Right renal pelvis (tissue), 4 donors: Measurements from ENCODE around the gene DENND1A. TPM values are rescaled to one million over a fixed set of nuclear protein-coding genes. Genes with fewer than 3 reads are reported as not detected.
A peak's percentile ranks its signal among the peaks of the same experiment; 100 is the strongest.

ENCODE experiments used
- DNase-seq, 4 donors: peaks; one replicate each; pipeline ENCODE4 v3.0.0-alpha.2; 2013; ENCODE audit warnings: low read depth in 4 of 4, low spot score in 3 of 4, missing footprints in 1 of 4
- polyA plus RNA-seq, 4 donors: library from polyadenylated mRNA; unstranded; fragments of 120-200 nt; gene quantifications; one replicate each; pipeline ENCODE4 v1.2.1, GENCODE V29; 2013; ENCODE audit not compliant: insufficient read length in 4 of 4

The DENND1A gene
- polyA plus RNA-seq, 4 donors: 21.3 to 24.4 (median 23.3) TPM

DNA sequence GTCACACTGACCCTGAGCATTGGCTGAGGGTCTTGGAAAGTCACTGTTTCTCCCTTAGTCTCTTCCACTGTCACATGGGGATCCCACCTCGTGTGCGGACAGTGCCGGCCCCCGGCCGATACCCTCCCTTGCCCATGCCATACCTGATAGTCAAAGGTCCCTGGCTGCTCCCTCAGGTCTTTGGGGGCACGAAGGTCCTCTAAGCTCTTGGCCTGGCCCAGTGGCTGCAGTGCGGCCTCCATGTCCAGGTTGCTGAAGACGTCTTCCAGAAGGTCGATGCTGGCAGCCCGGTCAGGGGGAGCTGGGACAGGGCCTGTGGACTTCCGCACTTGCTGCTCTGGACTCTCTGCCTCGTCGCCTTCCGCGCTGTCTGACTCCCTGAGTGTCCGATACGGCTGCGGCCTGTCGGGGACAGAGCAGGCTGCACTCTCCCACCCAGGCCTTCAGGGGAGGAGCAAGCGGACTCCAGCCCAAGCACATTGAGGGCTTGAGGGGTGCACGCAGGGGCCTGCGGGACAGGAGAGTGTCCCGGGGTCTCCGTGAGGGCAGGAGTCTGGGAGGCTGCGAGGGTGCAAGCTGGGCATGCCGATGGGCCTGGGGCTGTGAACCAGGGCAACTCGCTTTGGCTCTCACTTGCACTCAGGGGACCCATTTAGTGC, 546.3 kb downstream of the DENND1A start:
- DNase-seq: no peak

DNA sequence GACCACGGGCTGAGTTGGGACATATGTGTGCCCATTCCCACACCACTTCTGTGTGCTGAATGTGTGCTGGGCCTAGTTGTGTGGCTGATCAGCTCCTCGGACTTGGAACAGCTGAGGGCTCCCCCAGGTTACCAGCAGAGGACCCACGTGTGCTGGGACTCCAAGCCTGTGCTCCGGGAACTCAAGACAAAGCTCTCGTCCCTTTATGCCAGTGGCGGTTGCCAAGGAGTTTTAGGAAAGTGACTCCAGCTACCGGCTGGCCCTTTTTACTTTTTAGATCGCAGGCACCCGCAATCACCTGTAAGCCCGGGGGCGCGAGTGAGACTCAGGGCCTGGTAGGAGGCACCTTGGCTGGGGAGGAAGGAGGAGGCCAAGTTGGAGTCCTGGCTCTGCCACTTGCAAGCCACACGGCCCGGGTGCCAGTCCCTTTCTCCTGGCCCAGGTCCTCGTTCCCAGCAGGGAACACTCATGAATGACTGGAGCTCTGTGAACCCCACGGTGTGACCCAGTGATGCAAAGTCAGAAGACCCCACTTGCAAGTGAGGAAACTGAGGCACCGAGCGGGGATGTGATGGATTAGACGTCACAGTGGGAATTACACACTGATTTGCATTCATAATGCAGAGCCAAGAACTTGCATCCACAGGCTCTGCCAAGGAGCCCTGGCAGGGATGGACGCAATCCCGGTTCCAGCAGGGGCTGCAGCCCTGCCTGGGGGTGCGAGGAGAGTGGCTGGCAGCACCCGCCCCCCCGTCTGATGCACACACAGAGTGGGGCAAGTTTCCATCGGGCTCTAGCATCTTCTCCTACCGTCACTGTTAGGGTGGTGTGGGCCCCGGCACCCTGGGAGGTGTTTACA, 547.0 kb downstream of the DENND1A start:
- no peak for DNase-seq

DNA sequence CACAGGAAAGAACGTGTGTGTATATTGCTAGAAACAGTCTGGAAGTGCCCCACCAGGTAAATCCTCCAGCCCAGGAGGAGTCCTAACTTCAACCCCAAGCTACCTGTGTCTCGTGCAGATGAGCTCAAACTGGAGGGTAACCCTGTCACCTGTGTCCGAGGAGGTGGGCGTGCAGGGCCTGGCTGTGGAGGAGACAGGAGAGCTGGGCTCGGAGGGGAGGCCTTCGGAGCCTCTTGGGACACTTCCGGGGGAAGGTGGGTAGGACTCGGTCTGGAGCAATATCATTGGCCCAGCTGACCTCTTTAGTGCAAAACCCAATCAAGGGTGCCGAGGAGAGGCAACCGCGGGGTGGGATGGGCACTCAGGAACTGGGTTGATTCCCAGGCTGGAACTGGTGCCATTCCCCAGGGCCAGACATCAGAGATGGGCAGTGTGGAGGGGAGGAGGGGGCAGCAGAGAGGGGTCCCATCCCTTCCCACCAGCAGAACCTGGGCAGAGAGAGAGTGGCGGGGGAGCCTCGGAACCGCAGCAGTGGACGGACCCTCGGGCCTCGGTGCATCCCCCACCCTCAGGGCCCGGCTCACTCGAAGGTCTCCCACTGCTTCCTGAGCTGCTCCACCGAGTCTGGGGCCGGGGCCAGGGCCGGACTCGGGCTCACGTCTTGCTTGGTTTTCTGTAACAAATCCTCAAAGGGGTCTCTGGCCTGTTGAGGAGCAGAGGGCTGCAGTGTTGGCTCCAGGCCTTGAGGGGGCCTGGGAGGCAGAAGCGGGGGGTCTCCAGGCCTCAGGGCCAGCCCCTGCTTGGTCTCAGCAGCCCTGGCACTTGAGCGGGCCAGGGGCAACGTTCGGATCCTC, 548.8 kb downstream of the DENND1A start:
- no peak for DNase-seq

DNA sequence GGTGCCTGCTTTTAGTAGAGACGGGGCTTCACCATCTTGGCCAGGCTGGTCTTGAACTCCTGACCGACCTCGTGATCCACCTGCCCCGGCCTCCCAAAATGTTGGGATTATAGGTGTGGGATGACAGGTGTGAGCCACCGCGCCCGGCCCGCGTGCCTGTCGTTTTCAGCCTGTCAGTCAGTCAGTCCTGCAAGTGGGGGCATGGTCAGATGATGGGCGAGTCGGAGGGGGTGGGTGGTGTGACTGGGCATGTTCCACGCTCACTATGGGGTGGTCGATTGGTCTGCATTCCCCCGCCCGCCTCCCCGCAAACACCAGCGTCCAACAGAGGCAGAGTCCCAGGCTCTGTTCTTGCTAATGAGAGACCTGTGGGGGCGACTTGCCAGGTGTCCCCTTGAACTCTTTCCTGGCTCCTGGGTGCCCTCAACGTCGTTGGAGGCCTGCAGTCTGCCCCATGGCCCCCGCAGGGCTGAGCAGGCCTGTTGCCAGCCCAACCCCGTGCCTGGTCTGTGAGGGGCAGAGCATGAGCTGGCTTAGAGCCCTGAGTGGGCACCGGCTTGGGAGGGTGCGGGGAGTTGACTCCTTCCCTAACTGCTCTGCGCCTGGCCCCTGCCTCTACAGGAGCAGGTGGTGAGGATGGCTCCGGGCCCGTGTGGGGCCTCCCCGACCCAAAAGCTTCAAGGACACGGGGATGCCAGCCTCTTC, 550.8 kb downstream of the DENND1A start:
- no peak for DNase-seq

DNA sequence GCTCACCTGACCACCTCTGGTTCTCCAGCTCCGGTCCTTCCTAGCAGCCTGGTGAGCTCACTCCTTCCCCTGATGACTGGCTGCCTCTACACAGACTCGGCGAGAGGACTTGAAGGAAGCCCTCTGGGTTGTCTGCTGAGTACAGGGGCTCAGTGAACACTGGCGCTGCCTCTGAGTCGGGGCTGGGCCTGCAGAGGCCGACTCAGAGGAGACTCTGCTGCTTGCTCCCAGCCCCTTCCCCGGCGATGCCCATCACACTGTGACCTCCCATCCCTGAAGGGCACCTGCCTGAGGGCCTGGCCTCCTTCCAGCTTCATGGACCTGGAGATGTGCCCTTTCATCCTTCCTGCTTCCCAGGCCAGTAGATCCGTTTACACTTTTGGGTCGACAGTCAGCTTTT, 551.9 kb downstream of the DENND1A start:
- no peak for DNase-seq

DNA sequence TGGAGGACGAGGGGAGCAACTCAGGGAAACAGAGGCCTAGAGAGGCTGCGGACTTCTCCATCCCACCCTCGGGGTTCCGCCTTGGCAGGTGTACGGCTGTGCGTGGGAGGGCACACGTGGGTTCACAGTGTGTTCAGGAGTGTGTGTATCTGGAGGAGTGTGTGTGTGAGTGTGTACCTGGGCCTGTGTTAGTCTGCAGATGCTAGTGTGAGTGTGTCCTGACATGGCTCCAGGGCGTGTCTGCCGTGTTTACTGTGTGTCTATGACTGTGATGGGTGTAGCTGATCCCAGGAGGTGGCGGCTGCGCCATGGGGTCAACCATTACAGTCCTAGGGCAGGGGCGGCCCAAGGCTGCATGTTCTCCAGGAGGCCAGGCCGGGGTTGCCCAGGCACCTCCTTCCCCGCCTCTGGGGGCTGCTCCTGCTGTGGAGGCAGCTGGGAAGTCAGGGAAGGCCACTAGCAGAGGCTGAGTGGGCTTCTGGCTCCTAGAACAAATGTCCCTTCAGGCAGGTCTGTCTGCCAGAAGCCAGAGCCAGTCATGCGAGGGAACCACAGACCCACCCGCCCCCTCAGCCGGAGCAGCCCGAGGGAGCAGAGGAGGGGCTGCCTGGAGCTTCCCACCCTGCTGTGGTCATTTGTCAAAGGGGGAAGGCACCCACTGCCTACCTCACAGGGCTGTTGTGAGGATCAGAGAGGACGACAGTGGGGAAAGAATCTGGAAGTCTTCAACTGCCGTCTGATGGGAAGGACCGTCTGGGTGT, 552.5 kb downstream of the DENND1A start:
- no peak for DNase-seq

DNA sequence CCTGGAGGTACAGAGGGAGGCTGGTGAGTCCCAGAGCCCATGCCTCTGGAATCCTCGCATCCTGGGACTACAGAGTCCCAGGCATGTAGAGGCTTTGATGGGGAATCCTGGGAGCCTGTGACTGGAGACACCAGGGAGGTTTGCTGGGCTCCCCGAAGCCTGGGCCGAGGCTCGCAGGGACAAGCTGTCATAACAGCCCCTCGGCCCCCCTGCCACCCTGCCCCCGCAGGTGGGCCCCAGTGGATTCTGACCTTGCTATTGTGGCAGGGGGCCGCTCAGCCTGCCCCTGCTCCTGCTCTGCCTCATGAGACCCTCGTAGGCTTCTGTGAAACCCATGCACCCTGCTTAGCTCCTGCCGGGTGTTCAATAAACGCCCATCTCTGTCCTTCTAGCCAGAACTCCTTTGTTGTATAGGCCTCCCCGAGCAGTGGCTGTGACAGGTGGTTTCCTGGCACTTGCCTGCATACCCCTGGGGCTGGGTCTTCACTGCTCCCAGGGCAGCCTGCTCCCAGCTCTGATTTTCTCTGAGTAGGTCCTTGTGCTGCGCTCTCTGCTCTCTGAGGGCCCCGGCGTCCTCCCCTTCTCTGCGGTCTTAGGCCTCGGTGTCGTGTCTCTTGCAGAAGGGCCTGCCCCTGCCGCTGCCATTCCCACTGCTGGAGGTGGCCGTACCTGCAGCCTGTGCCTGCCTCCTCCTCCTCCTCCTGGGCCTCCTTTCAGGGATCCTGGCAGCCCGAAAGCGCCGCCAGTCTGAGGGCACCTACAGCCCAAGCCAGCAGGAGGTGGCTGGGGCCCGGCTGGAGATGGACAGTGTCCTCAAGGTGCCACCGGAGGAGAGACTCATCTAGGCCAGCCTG, 553.5 kb downstream of the DENND1A start:
- DNase-seq: no peak

DNA sequence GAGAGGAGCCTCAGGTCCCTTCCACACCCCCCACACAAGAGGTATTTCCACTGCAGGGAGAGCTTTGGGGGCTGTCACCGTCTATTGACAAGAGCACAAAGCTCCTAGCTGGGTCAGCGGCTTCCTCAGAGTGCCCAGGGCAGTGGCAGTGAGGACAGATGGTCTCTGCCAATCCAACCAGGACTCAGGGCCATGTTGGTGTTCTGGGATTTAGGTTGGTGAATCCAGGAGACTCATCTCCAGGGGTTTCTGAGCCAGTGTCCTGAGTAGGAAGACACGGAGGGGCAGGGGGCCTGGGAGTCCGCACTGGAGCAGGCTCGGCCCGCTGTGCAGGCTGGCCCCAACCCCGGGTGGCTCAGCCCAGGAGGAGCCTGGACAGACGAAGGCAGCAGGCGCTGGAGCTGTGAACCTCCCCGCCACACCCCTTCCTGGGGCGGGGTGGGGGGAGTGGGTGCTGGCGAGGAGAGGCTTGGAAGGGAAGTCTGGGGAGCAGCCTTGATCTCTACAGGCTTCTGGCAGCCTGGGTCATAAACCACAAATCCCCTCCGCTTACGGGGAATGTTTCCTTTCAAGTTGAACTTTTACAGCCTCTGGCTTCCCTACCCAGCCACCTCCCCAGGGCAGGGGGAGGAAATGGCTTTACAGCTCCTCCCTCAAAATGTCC, 554.3 kb downstream of the DENND1A start:
- DNase-seq: peak in 1 of 4 donors; percentile 56

DNA sequence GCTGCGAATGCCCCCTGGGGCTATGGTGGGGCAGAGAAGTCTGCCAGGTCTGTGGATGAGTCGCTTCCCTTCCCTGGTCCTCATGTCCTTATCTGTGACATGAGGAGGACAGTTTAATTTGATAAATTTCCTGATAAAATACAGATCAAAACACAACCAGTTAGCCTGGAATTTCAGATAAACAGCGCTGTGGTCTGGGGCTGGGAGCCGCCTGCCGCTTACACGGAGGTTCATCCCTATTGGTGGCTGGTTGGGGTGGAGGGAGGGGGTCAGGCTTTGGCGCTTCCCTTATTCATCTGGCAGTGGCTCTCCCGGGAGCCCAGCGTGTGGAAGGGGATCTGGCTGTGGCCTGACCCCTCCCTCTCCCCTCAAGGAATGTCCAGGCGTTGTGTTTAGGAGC, 556.0 kb downstream of the DENND1A start:
- DNase-seq: no peak

DNA sequence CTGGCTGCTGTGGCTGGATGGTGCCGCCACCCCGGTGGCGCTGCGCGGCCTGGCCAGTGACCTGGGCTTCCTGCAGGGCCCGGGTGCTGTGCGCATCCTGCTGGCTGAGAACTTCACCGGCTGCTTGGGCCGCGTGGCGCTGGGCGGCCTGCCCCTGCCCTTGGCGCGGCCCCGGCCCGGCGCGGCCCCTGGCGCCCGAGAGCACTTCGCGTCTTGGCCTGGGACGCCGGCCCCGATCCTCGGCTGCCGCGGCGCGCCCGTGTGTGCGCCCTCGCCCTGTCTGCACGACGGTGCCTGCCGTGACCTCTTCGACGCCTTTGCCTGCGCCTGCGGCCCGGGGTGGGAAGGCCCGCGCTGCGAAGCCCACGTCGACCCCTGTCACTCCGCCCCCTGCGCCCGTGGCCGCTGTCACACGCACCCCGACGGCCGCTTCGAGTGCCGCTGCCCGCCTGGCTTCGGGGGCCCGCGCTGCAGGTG, 556.4 kb downstream of the DENND1A start:
- no peak for DNase-seq

DNA sequence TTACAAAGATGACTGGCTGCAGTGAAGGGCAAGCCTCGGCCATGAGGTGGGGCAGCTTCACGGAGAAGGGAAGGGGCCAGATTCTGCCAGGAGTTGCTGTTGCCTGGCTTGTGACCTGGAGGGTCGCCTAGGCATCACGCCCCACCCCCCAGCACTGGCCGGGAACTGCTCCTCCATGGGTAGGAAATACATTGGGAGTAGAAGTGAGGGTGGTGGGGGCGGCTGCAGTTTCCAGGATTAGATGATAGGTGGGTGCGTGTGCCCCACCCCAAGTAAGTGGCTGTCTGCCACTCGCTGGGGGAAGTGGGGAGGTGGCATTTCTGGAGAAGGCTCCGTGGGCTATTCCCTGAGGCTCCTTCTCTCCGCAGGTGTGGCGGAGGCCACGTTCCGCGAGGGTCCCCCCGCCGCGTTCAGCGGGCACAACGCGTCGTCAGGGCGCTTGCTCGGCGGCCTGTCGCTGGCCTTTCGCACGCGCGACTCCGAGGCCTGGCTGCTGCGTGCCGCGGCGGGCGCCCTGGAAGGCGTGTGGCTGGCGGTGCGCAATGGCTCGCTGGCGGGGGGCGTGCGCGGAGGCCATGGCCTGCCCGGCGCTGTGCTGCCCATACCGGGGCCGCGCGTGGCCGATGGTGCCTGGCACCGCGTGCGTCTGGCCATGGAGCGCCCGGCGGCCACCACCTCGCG, 557.0 kb downstream of the DENND1A start:
- no peak for DNase-seq

DNA sequence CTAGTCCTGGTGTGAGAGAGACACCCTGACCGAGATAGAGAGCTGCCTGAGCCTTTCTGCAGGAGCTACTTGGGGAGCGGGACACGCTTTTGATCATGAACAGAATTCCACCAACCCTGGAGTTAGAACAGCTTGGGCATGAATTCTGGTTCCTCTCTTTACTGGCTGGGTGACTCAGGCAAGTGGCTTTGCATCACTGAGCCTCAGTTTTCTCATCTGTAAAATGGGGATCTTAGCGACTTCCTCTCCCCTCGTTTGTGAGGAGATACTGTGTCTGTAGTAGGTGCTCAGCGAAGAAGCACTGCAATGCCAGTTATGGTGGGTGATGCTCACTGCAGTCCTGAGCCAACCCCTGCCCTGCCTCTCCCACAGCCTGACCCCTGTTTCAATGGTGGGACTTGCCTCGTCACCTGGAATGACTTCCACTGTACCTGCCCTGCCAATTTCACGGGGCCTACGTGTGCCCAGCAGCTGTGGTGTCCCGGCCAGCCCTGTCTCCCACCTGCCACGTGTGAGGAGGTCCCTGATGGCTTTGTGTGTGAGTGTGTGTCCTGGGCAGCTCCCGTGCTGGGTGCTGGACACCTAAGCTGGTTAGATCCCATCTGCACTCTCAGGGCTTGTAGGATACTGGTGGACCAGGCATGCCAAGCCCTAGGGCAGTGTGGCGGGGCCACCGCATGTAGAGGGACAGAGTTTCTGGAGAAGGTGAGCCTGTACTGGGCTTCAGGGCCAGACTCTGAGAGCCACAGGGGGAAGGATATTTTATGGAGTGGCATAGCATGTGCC, 557.9 kb downstream of the DENND1A start:
- DNase-seq: no peak

DNA sequence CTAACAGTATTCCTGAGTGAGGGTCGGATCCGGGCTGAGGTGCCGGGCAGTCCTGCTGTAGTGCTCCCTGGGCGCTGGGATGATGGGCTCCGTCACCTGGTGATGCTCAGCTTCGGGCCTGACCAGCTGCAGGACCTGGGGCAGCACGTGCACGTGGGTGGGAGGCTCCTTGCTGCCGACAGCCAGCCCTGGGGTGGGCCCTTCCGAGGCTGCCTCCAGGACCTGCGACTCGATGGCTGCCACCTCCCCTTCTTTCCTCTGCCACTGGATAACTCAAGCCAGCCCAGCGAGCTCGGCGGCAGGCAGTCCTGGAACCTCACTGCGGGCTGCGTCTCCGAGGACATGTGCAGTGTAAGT, 558.7 kb downstream of the DENND1A start:
- no peak for DNase-seq

DNA sequence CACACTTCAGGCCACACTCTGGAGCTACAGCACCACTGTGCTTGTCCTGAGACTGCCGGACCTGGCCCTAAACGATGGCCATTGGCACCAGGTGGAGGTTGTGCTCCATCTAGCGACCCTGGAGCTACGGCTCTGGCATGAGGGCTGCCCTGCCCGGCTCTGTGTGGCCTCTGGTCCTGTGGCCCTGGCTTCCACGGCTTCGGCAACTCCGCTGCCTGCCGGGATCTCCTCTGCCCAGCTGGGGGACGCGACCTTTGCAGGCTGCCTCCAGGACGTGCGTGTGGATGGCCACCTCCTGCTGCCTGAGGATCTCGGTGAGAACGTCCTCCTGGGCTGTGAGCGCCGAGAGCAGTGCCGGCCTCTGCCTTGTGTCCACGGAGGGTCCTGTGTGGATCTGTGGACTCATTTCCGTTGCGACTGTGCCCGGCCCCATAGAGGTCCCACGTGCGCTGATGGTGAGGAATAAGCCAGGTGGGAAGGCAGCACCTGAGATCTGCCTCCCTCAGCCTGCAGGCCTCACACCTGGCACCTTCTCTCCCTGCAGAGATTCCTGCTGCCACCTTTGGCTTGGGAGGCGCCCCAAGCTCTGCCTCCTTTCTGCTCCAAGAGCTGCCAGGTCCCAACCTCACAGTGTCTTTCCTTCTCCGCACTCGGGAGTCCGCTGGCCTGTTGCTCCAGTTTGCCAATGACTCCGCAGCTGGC, 559.2 kb downstream of the DENND1A start:
- DNase-seq: no peak

DNA sequence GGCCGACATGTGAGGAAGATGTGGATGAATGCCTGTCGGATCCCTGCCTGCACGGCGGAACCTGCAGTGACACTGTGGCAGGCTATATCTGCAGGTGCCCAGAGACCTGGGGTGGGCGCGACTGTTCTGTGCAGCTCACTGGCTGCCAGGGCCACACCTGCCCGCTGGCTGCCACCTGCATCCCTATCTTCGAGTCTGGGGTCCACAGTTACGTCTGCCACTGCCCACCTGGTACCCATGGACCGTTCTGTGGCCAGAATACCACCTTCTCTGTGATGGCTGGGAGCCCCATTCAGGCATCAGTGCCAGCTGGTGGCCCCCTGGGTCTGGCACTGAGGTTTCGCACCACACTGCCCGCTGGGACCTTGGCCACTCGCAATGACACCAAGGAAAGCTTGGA, 559.8 kb downstream of the DENND1A start:
- DNase-seq: no peak

DNA sequence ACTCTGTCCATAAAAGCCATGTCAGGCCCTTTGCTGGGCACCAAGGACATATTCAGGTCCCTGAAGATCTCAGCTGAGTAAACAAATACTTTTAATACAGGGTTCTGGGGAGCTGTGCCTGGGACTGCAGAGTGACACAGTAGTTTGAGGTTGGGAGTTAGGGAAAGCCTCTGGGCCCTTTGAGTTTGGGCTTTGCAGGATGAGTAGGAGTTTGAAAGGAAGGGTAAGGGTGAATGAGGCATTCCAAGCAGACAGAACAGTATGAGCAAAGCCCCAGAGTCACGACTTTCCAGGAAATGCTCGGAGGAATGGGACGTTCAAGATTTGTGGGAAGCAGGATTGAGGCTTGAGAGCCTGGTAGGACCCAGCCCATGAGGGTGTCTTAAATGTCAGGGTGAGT, 560.6 kb downstream of the DENND1A start:
- no peak for DNase-seq
